ENCODE results near the gene INTS1. TPM values are rescaled to one million over a fixed set of nuclear protein-coding genes. Genes with fewer than 3 reads are reported as not detected.
"Not testable (repeated sequence)": the region's sequence is repeated elsewhere in the genome, so short reads cannot be mapped to it uniquely, and the experiment has no call there.

The INTS1 gene
- total RNA-seq, 1 experiment from 2014 or later, result 34.2 TPM

DNA sequence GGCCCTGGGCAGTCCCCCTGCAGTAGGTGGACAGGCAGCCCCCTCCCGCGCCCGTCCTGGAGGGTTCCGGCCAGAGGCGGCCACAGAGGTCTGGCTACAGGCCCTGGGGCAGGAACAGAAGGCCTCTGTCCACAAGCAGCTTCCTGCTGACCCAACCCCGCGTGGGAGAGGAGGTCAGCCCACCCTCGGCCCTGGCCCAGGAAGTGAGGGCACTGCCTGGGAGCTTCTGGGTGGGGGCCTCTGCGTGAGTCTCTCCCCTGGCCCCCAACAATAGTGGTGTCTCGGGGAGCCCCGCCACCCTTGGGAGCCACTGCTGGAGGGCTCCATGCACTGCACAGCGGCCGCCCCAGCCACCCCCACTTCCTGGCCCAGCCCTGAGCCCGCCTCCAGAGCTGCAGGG is 49.6 kb downstream of the INTS1 start:
- no peaks in the 10 kb centered on the region for H3K27me3 ChIP-seq
- H3K4me3 ChIP-seq, result no peak overlapping the region
- no peak for DNase-seq

DNA sequence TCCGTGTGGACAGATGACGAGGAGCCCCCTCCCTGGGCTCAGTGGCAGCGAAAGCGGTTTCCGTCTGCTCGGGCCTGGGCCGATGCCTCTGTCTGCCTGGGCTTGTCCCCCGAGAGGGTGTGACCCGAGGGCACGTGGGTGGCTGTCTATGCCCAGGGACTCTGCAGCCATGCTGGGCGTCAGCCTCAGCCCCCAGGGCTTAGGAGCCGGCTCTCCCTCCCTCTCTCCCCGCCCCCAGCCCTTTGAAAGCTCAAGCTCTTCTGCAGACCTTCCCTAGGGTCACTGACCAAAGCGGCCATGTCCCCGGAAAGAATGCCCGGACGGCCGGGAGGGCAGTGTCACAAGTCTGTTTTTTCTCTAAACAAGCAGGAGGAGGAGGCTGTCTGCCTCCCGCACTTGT is 52.0 kb downstream of the INTS1 start:
- no peak for DNase-seq
- Histone ChIP-seq H3K4me3 (no peak overlapping the region), H3K36me3 (no peaks in the 10 kb centered on the region), H3K9me3 (no peaks in the 10 kb centered on the region), H3K27me3 (no peaks in the 10 kb centered on the region)

More for the DNA sequence above, 49.6 kb downstream of the INTS1 start:
- H3K9me3 ChIP-seq, result no peaks in the 10 kb centered on the region
- no peaks in the 10 kb centered on the region; the same call in 1 of the 2 replicates for H3K36me3 ChIP-seq

GRCh38 chr7:1450987-1451386 is 53.2 kb downstream of the INTS1 start:
- no peaks in the 10 kb centered on the region for H3K27me3 ChIP-seq
- no peak overlapping the region for H3K4me3 ChIP-seq
- H3K36me3 ChIP-seq, result no peaks in the 10 kb centered on the region
- no peak for DNase-seq
- H3K9me3 ChIP-seq, result no peaks in the 10 kb centered on the region

DNA sequence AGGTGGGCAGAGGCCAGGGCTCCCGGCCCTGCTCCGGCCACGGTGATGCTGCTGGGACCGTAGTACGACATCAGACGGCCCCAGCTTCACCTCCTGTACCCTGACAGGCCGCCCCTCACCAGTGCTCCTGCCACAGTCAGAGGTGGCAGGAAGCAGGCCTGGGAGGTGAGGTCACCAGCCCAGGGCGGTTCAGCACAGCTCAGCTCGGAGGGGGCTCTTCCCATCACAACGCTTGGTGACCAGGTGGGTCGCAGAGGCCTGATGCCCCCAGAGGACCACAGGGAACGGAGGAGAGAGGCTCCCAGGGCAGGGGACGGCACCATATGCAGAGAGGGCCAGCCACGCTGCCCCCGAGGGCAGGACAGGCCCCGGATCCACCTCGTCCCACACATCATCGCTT is 53.8 kb downstream of the INTS1 start:
- Histone ChIP-seq H3K9me3 (no peaks in the 10 kb centered on the region), H3K27me3 (no peaks in the 10 kb centered on the region), H3K36me3 (no peaks in the 10 kb centered on the region), H3K4me3 (no peak overlapping the region)
- DNase-seq, result no peak

DNA sequence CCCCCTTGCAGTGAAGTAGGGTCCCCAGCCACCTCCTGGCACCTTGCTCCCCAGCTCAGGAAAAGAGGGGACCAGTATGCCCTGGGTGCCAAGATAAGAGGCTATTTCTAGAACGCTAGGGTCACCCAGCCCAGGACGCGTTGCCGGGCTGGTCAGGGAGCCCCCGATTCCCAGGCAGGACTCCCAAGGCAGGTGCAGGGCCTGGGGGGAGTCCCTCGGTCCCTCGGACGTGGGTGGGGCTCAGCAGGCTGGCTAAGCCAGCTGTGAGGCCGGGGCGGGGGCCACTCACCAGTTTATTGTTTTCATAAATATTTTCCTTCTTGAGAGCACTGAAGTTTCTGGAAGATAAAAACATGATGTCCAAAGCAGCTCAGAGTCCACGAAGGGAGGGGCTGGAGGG is 54.2 kb downstream of the INTS1 start:
- Histone ChIP-seq H3K27me3 (no peaks in the 10 kb centered on the region), H3K36me3 (no peaks in the 10 kb centered on the region), H3K9me3 (no peaks in the 10 kb centered on the region), H3K4me3 (no peak overlapping the region)
- DNase-seq, result no peak

GRCh38 chr7:1449501-1449900 is 54.7 kb downstream of the INTS1 start:
- no peak overlapping the region for H3K4me3 ChIP-seq
- no peaks in the 10 kb centered on the region for H3K9me3 ChIP-seq
- no peak for DNase-seq
- H3K36me3 ChIP-seq, result no peaks in the 10 kb centered on the region
- no peaks in the 10 kb centered on the region for H3K27me3 ChIP-seq

DNA sequence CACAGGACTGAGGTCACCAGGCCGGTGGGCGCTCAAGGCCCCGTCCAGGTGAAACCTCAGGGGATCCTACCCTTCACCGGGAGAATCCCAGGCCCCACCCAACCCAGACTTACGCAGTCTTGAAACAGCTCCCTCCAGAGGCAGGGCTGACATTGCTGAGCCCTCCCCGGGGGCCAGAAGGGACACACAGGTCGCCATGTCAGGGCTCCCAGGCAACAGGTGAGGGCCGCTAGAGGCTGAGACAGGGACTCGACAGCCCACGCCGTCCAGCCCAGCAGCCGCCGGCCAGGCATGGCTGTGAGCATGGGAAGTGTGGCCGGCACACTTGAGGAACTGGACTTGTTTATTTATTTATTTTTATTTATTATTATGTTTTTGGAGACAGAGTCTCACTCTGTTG is 55.2 kb downstream of the INTS1 start:
- no peak overlapping the region for H3K4me3 ChIP-seq
- no peaks in the 10 kb centered on the region for H3K36me3 ChIP-seq
- DNase-seq, result no peak
- no peaks in the 10 kb centered on the region for H3K9me3 ChIP-seq
- H3K27me3 ChIP-seq, result no peaks in the 10 kb centered on the region

- Histone ChIP-seq H3K36me3 (no peaks in the 10 kb centered on the region), H3K27me3 (no peaks in the 10 kb centered on the region), H3K9me3 (no peaks in the 10 kb centered on the region), H3K4me3 (no peak overlapping the region)
- no peak for DNase-seq
Observed at GRCh38 chr7:1447551-1448244, 56.5 kb downstream of the INTS1 start.

DNA sequence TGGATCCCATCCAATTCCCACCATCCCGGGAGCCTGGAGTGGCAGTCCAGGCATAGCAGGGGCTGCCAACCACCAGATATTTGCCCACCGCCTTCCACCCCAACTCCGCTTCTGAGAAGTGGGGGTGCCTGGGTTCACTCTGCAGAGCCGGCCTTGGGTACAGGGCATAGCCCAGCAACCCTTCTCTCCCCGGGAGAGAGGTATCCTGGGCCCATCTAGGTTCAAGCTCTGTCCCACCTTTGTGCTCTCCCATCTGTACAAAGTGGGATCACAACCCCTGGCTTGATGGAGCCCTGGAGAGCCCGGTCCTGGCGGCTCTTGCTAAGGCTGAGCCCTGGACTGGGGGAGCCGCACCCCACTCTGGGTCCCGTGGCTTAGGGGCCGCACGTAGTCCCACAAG is 57.1 kb downstream of the INTS1 start:
- DNase-seq, result no peak
- no peaks in the 10 kb centered on the region for H3K9me3 ChIP-seq
- no peak overlapping the region for H3K4me3 ChIP-seq
- no peaks in the 10 kb centered on the region; the same call in 1 of the 2 replicates for H3K36me3 ChIP-seq
- H3K27me3 ChIP-seq, result no peaks in the 10 kb centered on the region

DNA sequence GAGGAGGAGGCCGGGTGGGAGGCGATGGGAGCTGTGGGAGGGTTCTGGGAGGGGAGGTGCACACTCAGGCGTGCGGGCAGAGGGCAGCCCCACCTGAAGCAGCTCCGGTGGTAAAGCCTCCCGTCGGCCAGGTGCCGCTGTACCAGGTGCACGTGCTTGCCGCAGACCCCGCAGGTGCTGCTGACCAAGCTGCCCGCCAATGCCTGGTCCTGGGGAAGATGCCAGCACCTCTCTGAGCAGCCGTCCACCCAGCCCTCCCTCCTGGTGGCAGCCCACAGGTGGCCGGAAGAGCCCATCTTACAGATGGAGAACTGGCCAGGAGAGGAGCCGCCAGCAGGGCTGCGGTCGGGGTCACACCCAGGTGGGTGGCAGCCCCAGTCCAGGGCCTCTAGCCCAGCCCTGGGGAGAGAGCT is 57.6 kb downstream of the INTS1 start:
- Histone ChIP-seq H3K4me3 (no peak overlapping the region), H3K27me3 (no peaks in the 10 kb centered on the region), H3K36me3 (no peaks in the 10 kb centered on the region; the same call in 1 of the 2 replicates), H3K9me3 (no peaks in the 10 kb centered on the region)
- DNase-seq, result no peak

DNA sequence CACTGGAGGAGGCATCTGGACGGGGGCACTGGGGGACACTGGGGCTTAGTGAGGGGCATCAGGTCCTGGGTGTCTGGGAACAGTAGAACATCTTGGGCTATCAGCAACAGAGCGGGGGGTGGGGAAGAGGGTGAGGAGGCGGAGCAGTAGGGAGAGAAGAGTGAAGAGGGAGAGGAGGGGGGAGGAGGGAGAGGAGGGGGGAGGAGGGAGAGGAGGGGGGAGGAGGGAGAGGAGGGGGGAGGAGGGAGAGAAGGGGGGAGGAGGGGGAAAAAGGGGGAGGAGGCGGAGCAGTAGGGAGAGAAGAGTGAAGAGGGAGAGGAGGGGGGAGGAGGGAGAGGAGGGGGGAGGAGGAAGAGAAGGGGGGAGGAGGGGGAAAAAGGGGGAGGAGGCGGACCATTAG is 58.2 kb downstream of the INTS1 start:
- not testable (repeated sequence) for H3K36me3 ChIP-seq, H3K4me3 ChIP-seq, DNase-seq, H3K27me3 ChIP-seq, H3K9me3 ChIP-seq

GRCh38 chr7:1445341-1445740 is 58.8 kb downstream of the INTS1 start:
- no peaks in the 10 kb centered on the region for H3K27me3 ChIP-seq
- H3K4me3 ChIP-seq, result no peak overlapping the region
- no peaks in the 10 kb centered on the region; the same call in 1 of the 2 replicates for H3K36me3 ChIP-seq
- H3K9me3 ChIP-seq, result no peaks in the 10 kb centered on the region
- no peak for DNase-seq

GRCh38 chr7:1444925-1445322 is 59.3 kb downstream of the INTS1 start:
- no peak overlapping the region for H3K4me3 ChIP-seq
- DNase-seq, result no peak
- no peaks in the 10 kb centered on the region for H3K9me3 ChIP-seq
- no peaks in the 10 kb centered on the region for H3K27me3 ChIP-seq
- H3K36me3 ChIP-seq, result no peaks in the 10 kb centered on the region; the same call in 1 of the 2 replicates

- peaks cover 2% of the 10 kb centered on the region; the same call in 1 of the 2 replicates for H3K36me3 ChIP-seq
- no peaks in the 10 kb centered on the region for H3K9me3 ChIP-seq
- no peaks in the 10 kb centered on the region for H3K27me3 ChIP-seq
- no peak for DNase-seq
- H3K4me3 ChIP-seq, result no peak overlapping the region
Observed at GRCh38 chr7:1444214-1444924, 59.8 kb downstream of the INTS1 start.

GRCh38 chr7:1443587-1444200 is 60.5 kb downstream of the INTS1 start:
- H3K36me3 ChIP-seq, H3K4me3 ChIP-seq, H3K27me3 ChIP-seq, DNase-seq, H3K9me3 ChIP-seq: not testable (repeated sequence)

DNA sequence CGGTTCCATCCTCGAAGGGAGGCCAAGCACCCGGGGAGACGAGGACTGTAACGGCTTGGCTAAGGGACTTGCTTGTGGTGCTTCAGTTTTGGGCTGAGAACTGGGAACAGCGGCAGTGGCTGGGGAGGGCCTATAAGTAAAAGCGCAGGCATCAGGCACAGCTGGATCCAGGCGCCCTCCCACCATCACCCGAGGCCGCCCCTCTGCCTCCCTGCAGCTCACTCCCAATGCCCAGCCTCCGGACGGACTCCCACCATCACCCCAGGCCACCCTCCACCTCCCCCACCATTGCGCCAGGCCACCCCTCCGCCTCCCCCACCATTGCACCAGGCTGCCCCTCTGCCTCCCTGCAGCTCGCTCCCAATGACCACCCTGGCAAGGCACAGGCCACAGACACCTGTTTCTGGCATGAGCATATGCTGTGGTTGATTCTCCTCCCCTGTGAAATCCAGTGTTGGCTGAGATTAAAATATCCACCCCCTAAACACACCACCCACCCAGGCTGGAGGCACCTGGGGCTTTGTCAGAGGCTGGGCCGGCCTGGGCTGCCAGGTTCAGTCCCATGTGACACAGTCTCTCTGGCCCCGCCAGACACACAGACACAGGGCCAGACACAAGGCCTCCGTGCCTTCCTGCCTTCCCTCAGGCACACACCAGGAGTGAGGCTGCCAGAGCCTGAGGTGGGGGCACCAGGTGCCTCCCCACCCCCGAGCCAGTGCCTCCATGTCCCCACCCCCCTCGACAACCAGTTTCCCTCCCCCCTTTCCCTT is 61.6 kb downstream of the INTS1 start:
- Histone ChIP-seq H3K9me3 (no peaks in the 10 kb centered on the region), H3K27me3 (no peaks in the 10 kb centered on the region), H3K4me3 (no peak overlapping the region), H3K36me3 (peaks cover 5% of the 10 kb centered on the region; the same call in 1 of the 2 replicates)
- DNase-seq, result no peak

Measured in MG63 (cell line).